Stimulated activated CD8-positive, alpha-beta memory T cell treated with anti-CD3 and anti-CD28 coated beads, Interleukin-7, amount 100 ng/mL, for 1 hour (primary cell): Measurements from ENCODE around the gene FABP1.

Source experiments
- DNase-seq, 2 donors: peaks; one replicate each; pipeline ENCODE4 v3.0.0-alpha.2; 2020; ENCODE audit warnings: low read depth in 2 of 2

The FABP1 gene

DNA sequence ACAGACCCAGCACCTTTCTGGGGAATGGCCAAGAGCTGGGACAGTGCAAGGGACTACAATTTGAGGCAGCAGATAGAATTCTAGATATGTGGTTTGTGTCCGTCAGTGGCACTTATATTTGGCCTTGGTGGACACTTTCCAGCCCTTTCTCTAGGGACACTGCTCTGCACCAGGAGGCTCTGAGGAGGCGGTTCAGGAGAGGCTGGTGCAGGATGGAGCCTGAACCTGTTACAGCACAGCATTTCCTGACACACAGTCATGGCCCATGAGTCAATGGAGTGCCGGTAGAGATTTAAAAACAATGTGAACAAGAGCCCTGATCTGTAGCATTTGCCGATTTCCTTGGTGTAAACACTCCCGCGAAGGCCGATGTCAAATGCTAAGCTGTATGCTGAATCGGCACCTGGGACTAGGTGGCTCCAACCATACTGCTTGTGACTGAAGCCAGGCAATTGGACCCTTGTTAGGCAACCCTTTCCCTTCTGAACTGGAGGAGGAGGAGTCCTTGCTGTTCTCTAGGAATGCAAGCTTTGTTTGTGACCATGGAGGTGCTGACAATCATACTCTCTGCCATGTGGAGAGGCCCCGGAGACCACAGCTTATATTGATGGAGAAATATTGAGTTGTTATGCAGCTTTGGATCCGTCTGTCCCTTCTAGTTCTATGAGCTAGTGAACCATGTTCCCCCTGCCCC lies 11.9 kb downstream of the FABP1 start:
- no peak for DNase-seq

DNA sequence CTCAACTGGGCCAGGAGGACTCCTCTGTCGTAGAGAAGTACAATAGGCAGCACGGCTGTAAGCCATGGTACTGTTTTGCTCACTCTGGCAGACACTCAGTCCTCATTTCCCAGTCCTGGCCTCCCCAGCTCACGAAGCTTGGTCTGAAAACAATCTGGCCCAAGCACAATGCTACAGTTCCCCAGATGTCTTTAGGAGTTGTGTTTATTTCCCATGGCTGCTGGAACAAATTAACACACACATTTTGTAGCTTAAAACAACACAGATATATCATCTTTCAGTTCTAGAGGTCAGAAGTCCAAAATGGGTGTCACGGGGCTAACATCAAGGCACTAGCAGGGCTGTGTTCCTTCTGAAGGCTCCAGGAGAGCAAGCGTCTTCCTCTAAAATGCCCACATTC lies 13.0 kb downstream of the FABP1 start:
- DNase-seq = no peak

DNA sequence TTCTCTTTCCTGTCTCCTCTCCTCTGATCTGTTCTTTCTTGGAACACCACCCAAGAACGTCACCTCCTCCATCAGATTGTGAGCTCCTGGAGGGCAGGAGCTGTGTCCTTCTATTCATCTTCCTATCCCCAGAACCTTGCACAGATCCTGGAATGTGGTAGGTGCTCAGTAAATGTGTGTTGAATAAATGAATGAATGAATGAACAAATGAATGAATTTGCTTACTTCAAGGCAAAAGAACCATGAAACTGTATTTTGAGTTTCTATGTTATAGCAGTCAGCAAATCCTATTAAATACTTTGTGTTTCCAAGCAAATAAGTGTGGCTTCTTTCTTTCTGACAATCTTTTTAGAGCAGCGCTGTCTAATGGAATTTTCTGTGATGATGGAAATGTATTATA lies 14.8 kb downstream of the FABP1 start:
- DNase-seq = no peak

DNA sequence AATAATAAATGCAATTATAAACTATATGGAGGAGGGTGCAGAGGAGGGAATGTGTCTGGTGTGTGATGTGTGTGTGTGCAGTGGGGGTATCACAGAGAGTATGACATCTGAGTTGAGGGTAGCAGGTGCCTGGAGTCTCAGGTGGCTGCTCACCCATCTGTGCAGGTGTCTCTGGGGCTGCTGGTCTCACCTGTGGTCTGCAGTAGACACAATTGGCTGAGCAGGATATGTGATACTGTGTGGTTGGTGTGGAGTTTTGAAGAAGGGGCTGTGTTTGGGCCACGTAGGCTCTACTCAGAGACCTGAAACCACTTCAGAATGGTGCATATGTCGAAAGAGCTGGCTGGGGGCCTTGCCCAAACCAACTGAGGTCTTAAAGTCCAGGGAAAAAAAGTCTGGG lies 17.0 kb downstream of the FABP1 start:
- DNase-seq = no peak

DNA sequence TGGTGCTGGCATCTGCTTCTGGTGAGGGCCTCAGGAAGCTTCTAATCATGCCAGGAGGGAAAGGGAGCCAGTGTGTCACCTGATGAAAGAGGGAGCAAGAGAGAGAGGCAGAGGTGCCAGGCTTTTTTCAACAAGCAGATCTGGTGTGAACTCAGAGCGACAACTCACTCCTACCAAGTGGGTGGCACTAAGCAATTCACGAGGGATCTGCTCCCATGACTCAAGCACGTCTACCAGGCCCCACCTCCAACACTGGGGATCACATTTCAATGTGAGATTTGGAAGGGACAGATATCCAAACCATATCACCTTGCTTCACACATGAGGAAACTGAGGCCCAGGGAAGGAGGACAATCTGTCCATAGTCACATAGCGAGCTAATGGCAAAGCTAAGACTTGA lies 19.1 kb downstream of the FABP1 start:
- DNase-seq = no peak

DNA sequence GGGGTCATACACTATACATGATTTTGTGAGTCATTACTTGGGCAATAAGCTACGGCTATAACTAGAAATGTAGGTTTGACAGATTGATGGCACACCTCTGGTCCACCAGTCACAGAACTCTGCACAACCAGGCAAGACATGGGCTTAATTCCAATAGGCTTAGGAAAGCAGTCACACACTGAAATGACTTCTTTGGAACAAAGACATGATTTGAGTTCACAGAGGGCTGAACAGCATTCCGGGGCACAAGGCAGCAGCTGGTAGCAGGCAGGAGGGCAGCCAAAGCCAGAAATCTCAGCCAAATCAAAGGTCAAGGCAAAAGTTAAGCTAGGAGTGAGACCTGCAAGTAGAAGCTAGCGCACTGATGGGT lies 27.4 kb downstream of the FABP1 start:
- DNase-seq = no peak

DNA sequence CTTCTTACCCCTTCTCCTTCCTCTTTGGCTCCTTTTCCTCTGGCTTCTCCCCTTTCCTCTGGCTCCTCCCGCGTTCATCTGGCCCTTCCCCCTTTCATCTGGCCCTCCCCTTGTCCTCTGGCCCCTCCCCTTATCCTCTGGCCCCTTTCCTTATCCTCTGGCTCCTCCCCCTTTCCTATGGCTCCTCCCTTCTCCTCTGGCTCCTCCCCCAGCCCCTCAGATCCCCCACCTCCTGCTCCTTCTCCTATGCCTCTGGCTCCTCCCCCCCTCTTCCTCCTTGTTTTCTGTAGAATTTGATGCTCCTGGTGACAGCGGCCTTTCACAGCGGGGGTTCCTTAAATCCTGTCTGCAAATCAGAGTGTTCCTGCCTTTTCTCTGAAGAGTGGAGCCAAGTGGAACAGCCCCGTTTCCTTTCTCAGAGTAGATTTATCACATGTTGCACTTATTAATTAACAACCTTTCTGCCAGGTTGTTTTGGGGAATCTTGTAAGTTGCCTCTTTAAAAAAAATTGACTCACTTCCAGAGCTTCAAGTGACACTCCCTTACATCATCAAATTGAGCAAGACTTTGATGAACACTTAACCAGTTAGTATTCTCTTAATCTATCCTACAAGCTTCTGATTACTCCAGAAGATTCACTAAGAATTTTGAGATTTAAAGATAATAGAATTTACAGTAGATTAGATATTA lies 27.9 kb downstream of the FABP1 start:
- no peak for DNase-seq

DNA sequence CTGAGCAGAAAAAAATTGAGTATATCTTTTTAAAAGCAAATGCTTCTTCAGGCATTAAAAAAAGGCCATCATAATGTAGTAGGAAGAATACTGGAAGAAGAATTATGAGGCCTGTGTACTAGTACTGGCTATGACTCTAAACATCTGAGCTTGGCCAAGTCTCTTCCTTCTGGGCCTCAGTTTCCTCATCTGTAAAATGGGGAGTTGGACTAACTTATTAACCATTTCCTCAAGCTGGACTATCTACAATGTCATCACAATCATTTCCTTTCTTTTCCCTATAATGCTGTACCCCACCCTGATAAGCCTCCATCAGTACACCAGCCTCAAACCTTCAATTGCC lies 29.3 kb downstream of the FABP1 start:
- DNase-seq = no peak

DNA sequence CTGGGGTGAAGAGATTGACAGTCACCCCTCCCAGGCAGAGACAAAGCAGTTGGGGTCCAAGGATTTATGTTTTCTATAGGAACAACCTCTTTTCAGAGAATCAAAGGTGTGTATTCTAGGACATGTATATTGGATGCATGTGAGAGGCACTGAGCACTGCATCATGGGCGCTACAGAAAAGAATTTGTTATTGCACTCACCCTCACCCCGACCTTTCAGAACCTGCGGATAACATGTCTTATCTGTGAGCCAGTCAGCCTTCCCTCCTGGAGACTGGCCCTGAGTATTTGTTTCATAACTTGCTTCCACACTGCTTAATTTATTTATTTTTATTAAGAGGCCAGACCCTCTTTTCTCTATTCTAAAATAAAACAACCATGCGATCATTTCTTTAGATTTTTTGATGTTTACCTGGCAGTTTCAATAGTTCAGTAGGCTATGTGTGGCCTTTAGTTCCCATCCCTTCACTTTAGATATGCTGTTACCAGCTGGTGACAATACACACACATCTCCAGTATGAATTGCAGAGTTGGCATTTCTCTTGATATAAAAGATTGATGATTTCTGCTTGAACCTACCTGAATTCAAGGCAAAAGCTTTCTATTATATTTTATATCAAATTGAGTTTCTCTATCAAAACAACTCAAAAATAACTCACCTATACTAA lies 29.8 kb downstream of the FABP1 start:
- no peak for DNase-seq

DNA sequence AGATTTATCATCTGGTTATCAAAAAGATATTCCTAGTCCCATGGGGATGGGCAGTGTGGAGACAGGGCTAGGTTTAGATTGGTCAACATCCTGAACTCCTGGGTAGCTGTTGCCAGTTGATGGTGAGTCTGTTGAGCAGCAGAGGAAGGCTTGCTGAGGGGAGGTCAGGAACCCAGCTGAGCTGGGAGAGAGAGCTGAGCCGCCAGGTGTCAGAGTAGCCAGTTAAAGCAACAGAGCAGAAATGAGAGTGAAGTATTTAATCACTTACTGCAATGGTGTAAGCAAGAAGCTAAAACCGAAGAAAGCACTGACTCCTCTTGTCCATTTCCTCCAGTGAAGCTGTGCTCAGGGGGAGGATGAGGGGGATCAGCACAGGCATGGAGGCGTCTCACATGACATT lies 30.7 kb downstream of the FABP1 start:
- DNase-seq = no peak

DNA sequence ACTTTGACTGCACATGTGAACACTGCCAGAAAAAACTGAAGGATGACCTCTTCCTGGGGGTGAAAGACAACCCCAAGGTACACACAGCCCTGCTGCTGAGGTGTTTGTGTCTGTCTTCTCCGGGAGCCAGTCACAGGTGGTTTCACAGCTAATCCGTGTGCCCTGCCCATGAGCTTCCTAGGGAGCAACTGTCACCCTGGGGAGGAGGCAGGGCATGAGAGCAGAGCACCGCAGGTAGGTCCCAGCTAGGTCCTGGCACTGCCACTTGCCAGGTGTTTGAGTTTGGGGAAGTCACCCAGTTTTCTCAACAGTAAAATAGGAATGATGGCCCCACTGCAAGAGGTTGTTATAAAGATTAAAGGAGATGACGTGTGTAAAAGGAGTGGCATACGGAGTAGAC lies 31.2 kb downstream of the FABP1 start:
- DNase-seq = no peak

DNA sequence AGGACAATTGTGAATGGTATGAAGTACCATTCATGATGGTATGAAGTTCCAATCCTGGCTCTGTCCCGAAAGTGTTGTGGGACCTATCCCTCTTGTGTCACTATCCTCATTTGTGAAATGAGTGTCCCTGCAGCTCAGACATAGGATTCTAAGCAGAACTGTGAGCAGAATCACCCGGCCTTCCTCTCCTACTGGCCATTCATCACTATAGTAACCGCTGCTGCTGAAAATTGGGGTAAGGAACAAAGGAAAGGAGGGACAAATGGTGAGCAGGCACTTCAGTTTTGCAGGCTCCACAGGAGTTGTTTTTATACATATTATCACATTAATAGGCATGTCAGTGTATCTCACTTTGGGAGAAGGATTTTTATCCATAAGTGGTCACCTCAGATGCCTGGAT lies 32.8 kb downstream of the FABP1 start:
- DNase-seq = no peak

DNA sequence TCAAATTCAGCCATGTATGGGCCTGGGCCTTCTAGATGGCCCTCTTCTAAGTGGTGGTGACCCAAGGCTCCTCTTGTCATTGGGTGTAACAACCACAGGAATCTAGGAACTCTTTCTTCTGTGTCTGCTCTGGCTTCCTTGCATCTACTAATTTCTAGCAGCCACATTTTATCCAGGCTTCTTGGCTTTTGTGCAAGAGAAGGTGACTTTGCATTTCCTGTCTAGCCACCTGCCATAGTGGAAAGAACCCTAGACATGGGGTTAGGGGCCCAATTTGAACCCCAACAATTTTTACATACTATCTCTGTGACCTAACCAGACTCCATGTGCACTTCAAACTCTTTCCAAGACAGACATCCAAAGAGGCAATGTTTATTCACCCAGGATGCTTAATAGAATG lies 35.1 kb downstream of the FABP1 start:
- no peak for DNase-seq

DNA sequence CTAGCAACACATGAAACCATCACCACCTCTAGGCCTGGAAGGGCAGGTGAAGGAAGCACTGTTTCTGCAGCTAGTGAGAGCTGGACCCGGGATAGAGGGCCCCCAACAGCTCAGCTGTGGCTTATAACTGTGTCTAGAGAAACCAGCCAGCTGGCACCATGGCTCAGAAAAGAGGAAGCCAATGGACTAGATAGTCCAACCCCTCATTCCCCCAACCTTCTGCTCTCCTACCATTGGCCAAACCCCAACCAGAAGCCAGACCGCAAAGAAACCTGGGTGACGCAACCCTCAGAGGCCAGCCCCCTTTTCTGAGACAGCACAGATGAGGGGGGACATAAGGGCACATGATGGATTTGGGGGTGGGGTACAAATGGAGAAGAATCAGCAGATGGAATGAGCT lies 35.9 kb downstream of the FABP1 start:
- DNase-seq = no peak

DNA sequence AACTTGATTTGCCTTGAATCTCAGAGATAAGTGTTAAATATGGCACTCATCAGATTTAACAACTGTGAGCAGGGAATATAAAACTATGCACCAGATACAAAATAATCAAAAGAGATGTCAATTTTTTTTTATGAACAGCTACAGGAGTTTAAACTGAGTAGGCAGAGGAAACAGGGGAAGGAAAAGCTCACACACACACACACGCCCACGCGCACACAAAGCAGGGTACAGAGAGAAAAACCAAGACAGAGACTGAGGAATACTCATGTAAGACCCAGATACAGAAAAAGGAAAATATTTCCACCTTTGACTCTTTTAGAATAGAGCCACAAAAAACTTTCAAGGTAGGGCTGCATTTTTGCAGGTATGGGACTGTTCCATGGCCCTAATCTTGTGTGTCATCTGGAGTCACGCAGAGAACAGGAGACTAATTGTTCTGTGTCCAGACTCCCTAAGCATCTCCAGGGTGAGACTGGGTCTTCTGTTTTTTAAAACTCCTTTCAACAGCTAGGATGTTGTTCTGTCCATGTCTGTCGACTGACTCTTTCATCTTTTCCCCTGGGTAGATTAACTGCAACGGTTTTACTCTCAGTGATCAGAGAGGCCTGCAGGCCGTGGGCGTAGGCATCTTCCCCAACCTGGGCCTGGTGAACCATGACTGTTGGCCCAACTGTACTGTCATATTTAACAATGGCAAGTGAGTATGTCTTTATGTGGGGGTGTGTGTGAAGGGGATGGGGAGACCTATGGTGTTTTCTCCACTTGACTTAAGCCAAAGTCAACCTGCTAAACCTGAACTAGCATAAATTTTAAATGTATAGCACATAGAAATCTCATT lies 37.2 kb downstream of the FABP1 start:
- DNase-seq = no peak

DNA sequence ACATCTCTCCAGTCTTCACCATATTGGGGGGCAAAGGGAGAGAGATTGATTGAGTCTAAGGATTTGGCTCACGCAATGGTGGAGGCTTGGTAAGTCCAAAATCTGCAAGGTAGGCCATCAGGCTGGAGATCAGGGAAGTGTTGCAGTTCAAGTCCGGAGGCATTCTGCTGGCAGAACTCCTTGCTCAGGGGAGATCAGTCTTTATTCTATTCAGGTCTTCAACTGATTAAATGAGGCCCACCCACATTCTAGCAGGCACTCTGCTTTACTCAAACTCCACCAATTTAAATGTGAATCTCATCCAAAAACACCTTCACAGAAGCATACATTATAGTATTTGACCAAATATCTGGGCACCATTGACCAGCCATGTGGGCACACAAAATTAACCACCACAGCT lies 38.9 kb downstream of the FABP1 start:
- no peak for DNase-seq

DNA sequence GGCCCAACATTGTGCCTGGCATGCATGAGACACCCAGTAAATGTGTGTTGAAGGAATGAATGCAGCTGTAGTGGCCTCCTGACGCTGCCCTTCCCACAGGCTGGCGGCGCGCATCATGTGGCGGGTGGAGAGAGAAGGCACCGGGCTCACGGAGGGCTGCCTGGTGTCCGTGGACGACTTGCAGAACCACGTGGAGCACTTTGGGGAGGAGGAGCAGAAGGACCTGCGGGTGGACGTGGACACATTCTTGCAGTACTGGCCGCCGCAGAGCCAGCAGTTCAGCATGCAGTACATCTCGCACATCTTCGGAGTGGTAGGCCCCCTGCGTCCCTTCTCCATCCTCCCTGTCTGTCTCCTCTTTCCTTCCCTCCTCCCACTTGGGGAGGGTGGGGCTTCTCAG lies 40.1 kb downstream of the FABP1 start:
- no peak for DNase-seq

DNA sequence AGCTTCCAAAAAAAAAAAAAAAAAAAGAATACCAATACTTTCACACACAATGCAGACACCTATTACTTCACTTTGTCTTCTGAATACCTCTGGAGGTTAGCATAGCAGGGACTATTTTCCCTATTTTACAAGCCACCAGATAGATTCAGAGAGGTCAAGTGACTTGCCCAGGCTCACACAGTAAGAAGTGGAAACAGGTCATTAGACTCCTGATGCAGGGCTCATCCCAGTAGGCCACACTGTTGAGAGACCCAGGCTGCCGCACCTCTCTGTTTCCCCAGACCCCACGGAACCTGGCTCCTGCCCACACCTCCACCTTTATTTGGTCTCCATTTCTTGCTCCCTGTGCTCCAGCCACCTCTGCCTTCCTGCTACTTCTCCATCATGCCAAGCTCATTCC lies 40.8 kb downstream of the FABP1 start:
- no peak for DNase-seq

DNA sequence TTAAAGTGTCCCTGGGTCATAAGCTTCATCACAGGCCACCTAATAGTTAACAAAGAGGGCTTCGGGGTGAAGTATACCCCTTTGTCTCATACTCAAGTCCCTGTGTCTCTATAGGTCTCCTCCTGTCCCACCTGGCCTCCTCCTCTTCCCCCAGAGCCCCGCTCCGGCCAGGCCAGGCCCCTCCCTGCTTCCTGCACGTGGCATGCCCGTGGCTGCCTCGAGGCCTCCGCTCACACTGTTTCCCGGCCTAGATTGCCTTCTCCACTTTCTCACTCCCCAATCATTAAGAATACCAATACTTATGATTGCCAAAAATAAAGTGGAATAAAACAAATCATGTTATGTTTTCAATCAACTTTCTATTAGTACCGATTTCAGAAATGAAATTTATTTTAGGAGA lies 41.5 kb downstream of the FABP1 start:
- no peak for DNase-seq

DNA sequence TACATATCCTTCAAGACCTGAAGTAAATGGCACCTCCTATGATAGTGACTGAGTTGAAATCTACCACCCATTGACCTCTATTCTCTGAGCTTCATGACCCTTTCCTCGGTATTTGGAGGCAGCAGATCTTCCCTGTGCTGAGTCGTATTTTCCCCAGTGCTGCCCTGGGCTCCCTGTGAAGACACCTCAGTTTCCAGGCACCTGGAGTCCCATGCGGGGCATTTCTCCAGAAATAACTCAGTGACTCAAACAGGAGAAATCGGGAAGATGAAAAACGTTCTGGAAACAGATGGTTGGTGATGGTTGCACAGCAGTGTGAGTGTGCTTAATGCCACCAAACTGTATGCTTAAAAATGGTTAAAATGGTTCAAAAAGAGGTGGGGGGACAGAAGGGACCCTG lies 42.3 kb downstream of the FABP1 start:
- no peak for DNase-seq

DNA sequence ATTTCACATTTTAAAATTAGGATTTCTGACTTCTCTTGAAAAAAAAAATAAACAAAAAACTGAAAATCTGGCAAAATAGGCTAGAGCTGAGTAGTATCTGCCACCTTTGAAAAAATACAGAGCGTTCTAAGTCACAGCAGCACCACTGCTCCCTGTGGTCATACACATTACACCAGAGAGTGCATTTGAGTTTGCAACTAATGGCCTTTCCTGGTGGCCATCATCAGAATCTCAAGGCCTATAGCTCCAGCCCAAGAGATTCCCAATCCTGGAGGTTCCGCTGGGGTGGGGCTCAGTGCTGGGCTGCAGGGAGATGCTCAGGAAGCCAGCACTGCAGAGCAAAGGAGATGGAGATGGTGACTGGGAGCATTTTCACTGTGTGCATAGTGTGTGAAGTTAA lies 42.8 kb downstream of the FABP1 start:
- no peak for DNase-seq

DNA sequence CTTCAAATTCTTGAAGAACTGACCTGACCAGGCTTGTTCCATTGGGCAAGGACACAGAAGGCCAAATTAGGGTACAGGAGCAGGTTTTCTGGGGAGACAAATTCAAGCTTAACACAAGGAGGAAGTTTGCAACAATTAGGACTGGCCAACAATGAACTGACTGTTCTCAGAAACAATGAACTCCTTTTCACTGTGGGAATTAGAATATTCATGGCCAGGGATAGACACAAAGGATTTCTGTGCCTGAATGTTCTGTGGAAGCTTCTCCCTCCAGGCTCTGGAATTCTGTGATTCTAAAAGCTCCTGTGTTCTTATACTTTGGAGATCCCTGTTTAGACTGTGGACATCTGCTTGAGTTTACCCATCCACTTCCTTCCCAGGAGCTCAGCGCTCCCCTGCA lies 45.1 kb downstream of the FABP1 start:
- DNase-seq = no peak
